Mammary epithelial cell (primary cell): ENCODE data around the gene DCXR.

Experiments used
- CTCF ChIP-seq, 2 donors: IDR thresholded peaks in 1 of 2; conservative IDR thresholded peaks in 1 of 2; 2 replicates each; pipeline ENCODE4 v1.5.1; 2011 to 2012; ENCODE audit warnings: inconsistent platforms in 2 of 2, low read length in 2 of 2, mild to moderate bottlenecking in 2 of 2, control low read depth in 1 of 2, low read depth in 1 of 2; ENCODE audit not compliant: insufficient read depth in 1 of 2; ENCODE audit errors: extremely low read depth in 1 of 2
- EZH2 ChIP-seq: IDR thresholded peaks from 2 replicates; pipeline ENCODE4 v1.6.1; 2012; ENCODE audit warnings: low read length, inconsistent platforms, borderline replicate concordance

- TF ChIP-seq CTCF (conservative IDR thresholded peaks at IDR 0.05 in 1 of 2, IDR thresholded peaks at IDR 0.05 in 1 of 2; ENCODE audit: extremely low read depth in 1 of 2, insufficient read depth in 1 of 2, low read depth in 1 of 2, low read length in 2 of 2) (no peak), EZH2 (no peak)
Measured at GRCh38 chr17:82006468-82007227, 30.8 kb downstream of the DCXR start.
